ENCODE results near the gene DNAJC13.

- no peak for TF ChIP-seq CTCF (IDR thresholded peaks at IDR 0.05)
- no peak for TF ChIP-seq ATF3 (CRISPR knock-in tag; conservative IDR thresholded peaks at IDR 0.05)
- no peak for TF ChIP-seq FOXK1 (CRISPR knock-in tag; IDR thresholded peaks at IDR 0.05)
- no peak for TF ChIP-seq ZNF281 (CRISPR knock-in tag; IDR thresholded peaks at IDR 0.05)
- TF ChIP-seq ATF1 (CRISPR knock-in tag; IDR thresholded peaks at IDR 0.05) = no peak
- TF ChIP-seq ZNF138 (CRISPR knock-in tag; conservative IDR thresholded peaks at IDR 0.05) = no peak
- TF ChIP-seq NFE2L1 (CRISPR knock-in tag; IDR thresholded peaks at IDR 0.05) = no peak
- TF ChIP-seq IRF2 (CRISPR knock-in tag; IDR thresholded peaks at IDR 0.05; ENCODE audit: borderline replicate concordance, low read depth) = no peak
Observed at GRCh38 chr3:132405188-132405587, 12.1 kb upstream of the DNAJC13 start.
